HFFc6 (cell line): Measurements from ENCODE around the gene MSMO1. TPM values are rescaled to one million over a fixed set of nuclear protein-coding genes. Genes with fewer than 3 reads are reported as not detected.

Source experiments
- DNase-seq: peaks from one replicate; pipeline ENCODE4 v3.0.0-alpha.2; 2018
- H3K27ac Mint-ChIP-seq: 2 replicates; pipeline ENCODE4 v1.8.0; 2020; ENCODE audit warnings: mild to moderate bottlenecking, mixed read lengths
- H3K27me3 Mint-ChIP-seq: 2 replicates; pipeline ENCODE4 v1.8.0; 2021; ENCODE audit warnings: mild to moderate bottlenecking, moderate library complexity, mixed read lengths; ENCODE audit not compliant: insufficient read depth
- H3K36me3 Mint-ChIP-seq: 2 replicates; pipeline ENCODE4 v1.8.0; 2021; ENCODE audit warnings: low read depth, mixed read lengths
- H3K4me1 Mint-ChIP-seq: 2 replicates; pipeline ENCODE4 v1.8.0; 2020; ENCODE audit warnings: low read depth, mixed read lengths
- H3K4me3 Mint-ChIP-seq: 2 replicates; pipeline ENCODE4 v1.8.0; 2020; ENCODE audit warnings: mild to moderate bottlenecking, moderate library complexity, mixed read lengths
- H3K9me3 Mint-ChIP-seq: 2 replicates; pipeline ENCODE4 v1.8.0; 2020; ENCODE audit warnings: mild to moderate bottlenecking, mixed read lengths
- CTCF ChIP-seq: fragments of 200-600 bp; sonication (generic); IDR thresholded peaks from 2 replicates; pipeline ENCODE4 v1.5.0; 2021; ENCODE audit warnings: antibody characterized with exemption, mild to moderate bottlenecking
- total RNA-seq, 6 experiments: library from RNA; stranded (reverse); fragmentation: NEBNext Ultra II Directional; extraction: Animal tissue kit (Norgen Biotek cat#: 25700); gene quantifications; 2 replicates in 1 of 6; 3 replicates in 5 of 6; pipeline ENCODE4 v1.2.3, GENCODE V29; 2021

The MSMO1 gene
- total RNA-seq, 6 experiments from 2014 or later = 23.8 to 27.9 (median 25.6) TPM

- TF ChIP-seq CTCF = no peak
- H3K4me1 Mint-ChIP-seq = no peaks in the 10 kb centered on the region
- peaks cover 8% of the 10 kb centered on the region; the same call in 1 of the 2 replicates for H3K27me3 Mint-ChIP-seq
- H3K27ac Mint-ChIP-seq = no peak overlapping the region
- no peak for DNase-seq
- no peak overlapping the region for H3K4me3 Mint-ChIP-seq
- H3K36me3 Mint-ChIP-seq = no peaks in the 10 kb centered on the region
- no peaks in the 10 kb centered on the region; the same call in 1 of the 2 replicates for H3K9me3 Mint-ChIP-seq
These were observed 52.2 kb downstream of the MSMO1 start for GRCh38 chr4:165379678-165380064.

GRCh38 chr4:165380805-165381204 is 53.3 kb downstream of the MSMO1 start:
- no peak overlapping the region for H3K4me3 Mint-ChIP-seq
- peaks cover 8% of the 10 kb centered on the region; the same call in 1 of the 2 replicates for H3K27me3 Mint-ChIP-seq
- H3K27ac Mint-ChIP-seq = no peak overlapping the region
- no peaks in the 10 kb centered on the region; the same call in 1 of the 2 replicates for H3K9me3 Mint-ChIP-seq
- TF ChIP-seq CTCF = no peak
- H3K4me1 Mint-ChIP-seq = no peaks in the 10 kb centered on the region
- H3K36me3 Mint-ChIP-seq = no peaks in the 10 kb centered on the region
- no peak for DNase-seq

GRCh38 chr4:165381821-165382373 is 54.4 kb downstream of the MSMO1 start:
- TF ChIP-seq CTCF = no peak
- no peak overlapping the region for H3K27ac Mint-ChIP-seq
- no peak for DNase-seq
- no peaks in the 10 kb centered on the region for H3K4me1 Mint-ChIP-seq
- no peaks in the 10 kb centered on the region for H3K36me3 Mint-ChIP-seq
- peaks cover 9% of the 10 kb centered on the region; the same call in 1 of the 2 replicates for H3K27me3 Mint-ChIP-seq
- H3K4me3 Mint-ChIP-seq = no peak overlapping the region
- no peaks in the 10 kb centered on the region; the same call in 1 of the 2 replicates for H3K9me3 Mint-ChIP-seq

- no peak for TF ChIP-seq CTCF
- no peaks in the 10 kb centered on the region for H3K4me1 Mint-ChIP-seq
- no peak overlapping the region for H3K27ac Mint-ChIP-seq
- H3K27me3 Mint-ChIP-seq = peaks cover 14% of the 10 kb centered on the region; the same call in 1 of the 2 replicates
- no peak for DNase-seq
- H3K9me3 Mint-ChIP-seq = no peaks in the 10 kb centered on the region; the same call in 1 of the 2 replicates
- H3K36me3 Mint-ChIP-seq = no peaks in the 10 kb centered on the region
- no peak overlapping the region for H3K4me3 Mint-ChIP-seq
These were observed 55.2 kb downstream of the MSMO1 start for GRCh38 chr4:165382640-165383039.

GRCh38 chr4:165383591-165384073 is 56.2 kb downstream of the MSMO1 start:
- H3K36me3 Mint-ChIP-seq = no peaks in the 10 kb centered on the region
- no peak overlapping the region for H3K4me3 Mint-ChIP-seq
- DNase-seq = no peak
- no peaks in the 10 kb centered on the region; the same call in 1 of the 2 replicates for H3K9me3 Mint-ChIP-seq
- peaks cover 12% of the 10 kb centered on the region; the same call in 1 of the 2 replicates for H3K27me3 Mint-ChIP-seq
- no peaks in the 10 kb centered on the region for H3K4me1 Mint-ChIP-seq
- no peak overlapping the region for H3K27ac Mint-ChIP-seq
- TF ChIP-seq CTCF = no peak
